Spinal cord (tissue), 10 donors: Measurements from ENCODE around the gene KCNE4. TPM values are rescaled to one million over a fixed set of nuclear protein-coding genes. Genes with fewer than 3 reads are reported as not detected.

Experiments
- DNase-seq, 6 donors: peaks; one replicate each; pipeline versions ENCODE4 v3.0.0 to v3.0.0-alpha.2; 2013 to 2015; ENCODE audit warnings: low spot score in 6 of 6, low read depth in 4 of 6
- H3K27ac ChIP-seq: one replicate; pipeline ENCODE4 v1.5.1; 2013; ENCODE audit warnings: low read depth, low read length, control low read depth
- H3K27me3 ChIP-seq: one replicate; pipeline ENCODE4 v1.6.1; 2013; ENCODE audit warnings: low read length; ENCODE audit not compliant: control insufficient read depth, insufficient read depth
- H3K36me3 ChIP-seq: one replicate; pipeline ENCODE4 v1.6.1; 2013; ENCODE audit warnings: low read length; ENCODE audit not compliant: control insufficient read depth, insufficient read depth
- H3K4me1 ChIP-seq: one replicate; pipeline ENCODE4 v1.6.1; 2013; ENCODE audit warnings: low read length; ENCODE audit not compliant: control insufficient read depth, insufficient read depth
- H3K4me3 ChIP-seq: one replicate; pipeline ENCODE4 v1.5.1; 2013; ENCODE audit warnings: low read depth, low read length, control low read depth
- H3K9me3 ChIP-seq: one replicate; pipeline ENCODE4 v1.6.1; 2013; ENCODE audit warnings: low read length; ENCODE audit not compliant: control insufficient read depth, insufficient read depth
- WGBS: methylation state at CpG from one replicate; pipeline ENCODE4 v1.1.5; 2013; ENCODE audit warnings: missing lambda C conversion rate; ENCODE audit not compliant: insufficient coverage; 5-methylcytosine and 5-hydroxymethylcytosine counted together
- polyA plus RNA-seq, 2 donors: library from polyadenylated mRNA; unstranded; fragments of 120-200 nt; gene quantifications; one replicate each; pipeline ENCODE4 v1.2.1, GENCODE V29; 2013; ENCODE audit not compliant: insufficient read length in 2 of 2
- total RNA-seq, 2 donors: library from RNA; depleted of rRNA in 1 of 2; stranded (reverse); fragments of 120-200 nt in 1 of 2; fragments of >200 nt in 1 of 2; gene quantifications; one replicate each; pipeline versions ENCODE4 v1.2.3 to v1.2.4, GENCODE V29; 2013 to 2014
- donor health status: healthy.

The KCNE4 gene
- total and polyA plus RNA-seq, 4 donors, result 8.3 to 23.8 (median 12.2) TPM

- peaks cover 13% of the 10 kb centered on the region for H3K4me1 ChIP-seq
- H3K9me3 ChIP-seq, result peaks cover 2% of the 10 kb centered on the region
- no peak overlapping the region for H3K4me3 ChIP-seq
- no peaks in the 10 kb centered on the region for H3K36me3 ChIP-seq
- 89% methylated on average over 1 of the region's 1 CpG for WGBS
- DNase-seq, result no peak
- H3K27ac ChIP-seq, result no peak overlapping the region
- H3K27me3 ChIP-seq, result no peaks in the 10 kb centered on the region
Measured at GRCh38 chr2:223090540-223091235, 38.7 kb downstream of the KCNE4 start.

GRCh38 chr2:223092667-223093066 is 40.7 kb downstream of the KCNE4 start:
- Histone ChIP-seq H3K27me3 (no peaks in the 10 kb centered on the region), H3K36me3 (no peaks in the 10 kb centered on the region), H3K4me1 (peaks cover 3% of the 10 kb centered on the region), H3K9me3 (peaks cover 2% of the 10 kb centered on the region), H3K27ac (no peak overlapping the region), H3K4me3 (no peak overlapping the region)
- 76% methylated on average over 2 of the region's 4 CpGs for WGBS
- no peak for DNase-seq

GRCh38 chr2:223093436-223094241 is 41.6 kb downstream of the KCNE4 start:
- no peak overlapping the region for H3K4me3 ChIP-seq
- H3K9me3 ChIP-seq, result peaks cover 2% of the 10 kb centered on the region
- no peaks in the 10 kb centered on the region for H3K36me3 ChIP-seq
- H3K4me1 ChIP-seq, result peaks cover 3% of the 10 kb centered on the region
- WGBS, result 28% methylated on average over 5 of the region's 7 CpGs
- no peaks in the 10 kb centered on the region for H3K27me3 ChIP-seq
- DNase-seq, result peak in 2 of 6 donors; percentile 23 to 70
- no peak overlapping the region for H3K27ac ChIP-seq

GRCh38 chr2:223095207-223095606 is 43.2 kb downstream of the KCNE4 start:
- Histone ChIP-seq H3K27ac (no peak overlapping the region), H3K36me3 (no peaks in the 10 kb centered on the region), H3K27me3 (no peaks in the 10 kb centered on the region), H3K4me3 (no peak overlapping the region), H3K4me1 (peaks cover 3% of the 10 kb centered on the region), H3K9me3 (peaks cover 2% of the 10 kb centered on the region)
- no CpG with 5 or more reads among the region's 1 CpG for WGBS
- no peak for DNase-seq

- 66% methylated on average over 2 of the region's 5 CpGs for WGBS
- no peak for DNase-seq
- Histone ChIP-seq H3K27me3 (no peaks in the 10 kb centered on the region), H3K36me3 (no peaks in the 10 kb centered on the region), H3K9me3 (no peaks in the 10 kb centered on the region), H3K27ac (no peak overlapping the region), H3K4me3 (no peak overlapping the region), H3K4me1 (peaks cover 3% of the 10 kb centered on the region)
Measured at GRCh38 chr2:223096235-223096970, 44.4 kb downstream of the KCNE4 start.

GRCh38 chr2:223097888-223098383 is 45.9 kb downstream of the KCNE4 start:
- Histone ChIP-seq H3K4me1 (peaks cover 5% of the 10 kb centered on the region), H3K36me3 (no peaks in the 10 kb centered on the region), H3K4me3 (no peak overlapping the region), H3K27me3 (no peaks in the 10 kb centered on the region), H3K27ac (no peak overlapping the region), H3K9me3 (no peaks in the 10 kb centered on the region)
- 50% methylated on average over 1 of the region's 6 CpGs for WGBS
- no peak for DNase-seq

- Histone ChIP-seq H3K36me3 (no peaks in the 10 kb centered on the region), H3K27me3 (no peaks in the 10 kb centered on the region), H3K4me1 (peaks cover 2% of the 10 kb centered on the region), H3K27ac (peak overlapping the region; percentile 45), H3K9me3 (no peaks in the 10 kb centered on the region), H3K4me3 (no peak overlapping the region)
- no CpG with 5 or more reads among the region's 3 CpGs for WGBS
- DNase-seq, result no peak
Measured at GRCh38 chr2:223099561-223099960, 47.6 kb downstream of the KCNE4 start.

GRCh38 chr2:223100061-223100511 is 48.1 kb downstream of the KCNE4 start:
- H3K4me3 ChIP-seq, result no peak overlapping the region
- no peaks in the 10 kb centered on the region for H3K36me3 ChIP-seq
- 66% methylated on average over 3 of the region's 4 CpGs for WGBS
- no peaks in the 10 kb centered on the region for H3K9me3 ChIP-seq
- DNase-seq, result peak in 1 of 6 donors; percentile 61
- peak overlapping the region; percentile 45 for H3K27ac ChIP-seq
- H3K27me3 ChIP-seq, result no peaks in the 10 kb centered on the region
- peaks cover 2% of the 10 kb centered on the region for H3K4me1 ChIP-seq

- peak in 1 of 6 donors; percentile 37 for DNase-seq
- Histone ChIP-seq H3K4me1 (peaks cover 2% of the 10 kb centered on the region), H3K9me3 (no peaks in the 10 kb centered on the region), H3K4me3 (no peak overlapping the region), H3K36me3 (no peaks in the 10 kb centered on the region), H3K27ac (no peak overlapping the region), H3K27me3 (no peaks in the 10 kb centered on the region)
- WGBS, result 64% methylated on average over 3 of the region's 4 CpGs
Measured at GRCh38 chr2:223101340-223102039, 49.5 kb downstream of the KCNE4 start.
